ENCODE measurements around the gene NFATC2IP. TPM values are rescaled to one million over a fixed set of nuclear protein-coding genes. Genes with fewer than 3 reads are reported as not detected.
A peak's percentile ranks its signal among the peaks of the same experiment; 100 is the strongest.

Gene NFATC2IP
- total RNA-seq, 1 experiment from 2014 or later: 58.2 TPM

DNA sequence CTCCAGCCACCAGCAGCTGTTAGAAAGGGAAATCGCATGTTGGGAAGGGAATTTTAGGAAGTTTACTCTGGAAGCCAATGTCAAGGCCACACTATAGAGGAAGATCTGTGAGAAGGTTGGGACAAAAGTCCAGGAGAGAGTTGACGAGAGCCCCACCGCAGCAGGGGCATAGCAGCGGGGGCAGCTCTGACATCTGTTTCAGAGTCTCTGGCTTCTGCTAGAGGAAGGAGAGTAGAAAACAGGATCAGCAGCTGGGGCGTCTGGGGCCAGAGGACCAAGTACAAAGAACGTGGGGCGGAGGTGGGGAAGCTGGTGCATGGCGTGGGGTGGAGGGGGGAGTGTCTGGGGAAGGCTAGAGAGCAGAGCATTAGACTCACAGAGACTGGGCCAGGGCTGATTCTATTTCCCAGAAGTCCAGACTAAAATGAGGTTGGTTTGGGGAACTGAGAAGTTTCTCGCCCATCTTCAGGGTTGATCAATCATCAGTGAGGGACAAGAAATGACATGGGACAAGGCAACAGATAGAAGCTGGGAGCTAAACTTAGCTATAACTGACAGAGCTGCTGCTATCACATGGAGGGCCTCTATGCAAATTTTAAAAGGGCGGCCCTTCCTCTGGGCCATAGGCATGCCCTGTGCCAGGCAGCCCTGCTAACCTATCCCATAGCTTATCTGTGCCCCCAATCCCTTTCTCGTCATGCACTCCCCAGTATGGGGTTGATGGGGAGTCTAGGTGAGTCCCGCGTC is 26.9 kb upstream of the NFATC2IP start:
- Mint-ChIP-seq H3K4me1 (ENCODE audit: low read depth, unreplicated experiment) (peaks cover 14% of the 10 kb centered on the region), H3K4me3 (ENCODE audit: unreplicated experiment) (peak overlapping the region; percentile 95), H3K36me3 (ENCODE audit: insufficient read depth, unreplicated experiment) (peaks cover 29% of the 10 kb centered on the region), H3K9me3 (ENCODE audit: unreplicated experiment) (no peaks in the 10 kb centered on the region), H3K27ac (ENCODE audit: unreplicated experiment) (peak overlapping the region; percentile 94), H3K27me3 (ENCODE audit: insufficient read depth, unreplicated experiment) (no peaks in the 10 kb centered on the region)
- no peak for DNase-seq
- BruUV-seq (replicated peaks): TSS peak; percentile 54
- intact Hi-C loops (cut with micrococcal nuclease; ENCODE audit: unreplicated experiment): loop anchor here (1.0 kb wide), 1 partner anchor 26 kb away; the partner anchor contains the start of gene NFATC2IP
- peaks cover 11% of the 10 kb centered on the region for H3K4me1 ChIP-seq
- no peaks in the 10 kb centered on the region for H3K9me3 ChIP-seq
- POLR2A ChIA-PET: no interaction called here
- peak overlapping the region; percentile 41 for H3K4me3 ChIP-seq (ENCODE audit: low read depth, low read length)
- no peak for TF ChIP-seq CTCF (IDR thresholded peaks at IDR 0.05; ENCODE audit: insufficient read depth in 1 of 2, low read depth in 1 of 2, low read length in 1 of 2, severe bottlenecking in 1 of 2, unreplicated experiment in 1 of 2)
- H3K36me3 ChIP-seq (ENCODE audit: control insufficient read depth, insufficient read depth, low read length): no peaks in the 10 kb centered on the region; the same call in 1 of the 2 replicates
- H3K27me3 ChIP-seq (replicated peaks; ENCODE audit: control insufficient read depth, insufficient read depth, low read length): no peaks in the 10 kb centered on the region
- CTCF ChIA-PET: interaction anchor here (0.9 to 1.5 kb wide), 5 partner anchors 10 to 61 kb away, joined by 3 to 4 read pairs (median 3); partner anchors contain the start of gene SH2B1

GRCh38 chr16:28924399-28924761 is 26.4 kb upstream of the NFATC2IP start:
- H3K9me3 ChIP-seq: no peaks in the 10 kb centered on the region
- peak; percentile 17 to 40 for TF ChIP-seq CTCF (IDR thresholded peaks at IDR 0.05; ENCODE audit: insufficient read depth in 1 of 2, low read depth in 1 of 2, low read length in 1 of 2, severe bottlenecking in 1 of 2, unreplicated experiment in 1 of 2)
- H3K27me3 ChIP-seq (replicated peaks; ENCODE audit: control insufficient read depth, insufficient read depth, low read length): no peaks in the 10 kb centered on the region
- POLR2A ChIA-PET: no interaction called here
- Mint-ChIP-seq H3K4me1 (ENCODE audit: low read depth, unreplicated experiment) (peaks cover 14% of the 10 kb centered on the region), H3K4me3 (ENCODE audit: unreplicated experiment) (peak overlapping the region; percentile 95), H3K27ac (ENCODE audit: unreplicated experiment) (peak overlapping the region; percentile 94), H3K9me3 (ENCODE audit: unreplicated experiment) (no peaks in the 10 kb centered on the region), H3K27me3 (ENCODE audit: insufficient read depth, unreplicated experiment) (no peaks in the 10 kb centered on the region), H3K36me3 (ENCODE audit: insufficient read depth, unreplicated experiment) (peaks cover 28% of the 10 kb centered on the region)
- H3K4me3 ChIP-seq (ENCODE audit: low read depth, low read length): peak overlapping the region; percentile 41
- DNase-seq: no peak
- BruUV-seq (replicated peaks): no TSS peak
- peaks cover 11% of the 10 kb centered on the region for H3K4me1 ChIP-seq
- intact Hi-C loops (cut with micrococcal nuclease; ENCODE audit: unreplicated experiment): loop anchor here (1.0 kb wide), 1 partner anchor 26 kb away; the partner anchor contains the start of gene NFATC2IP
- CTCF ChIA-PET: interaction anchor here (0.9 to 1.5 kb wide), 5 partner anchors 10 to 61 kb away, joined by 3 to 4 read pairs (median 3); partner anchors contain the start of gene SH2B1
- no peaks in the 10 kb centered on the region; the same call in 1 of the 2 replicates for H3K36me3 ChIP-seq (ENCODE audit: control insufficient read depth, insufficient read depth, low read length)

GRCh38 chr16:28924762-28925385 is 25.9 kb upstream of the NFATC2IP start, which contains the start of gene RABEP2:
RABEP2 (minus strand) TSS chr16:28925238; CDS start chr16:28925163, 75 bp downstream.
- Histone ChIP-seq H3K27me3 (replicated peaks; ENCODE audit: control insufficient read depth, insufficient read depth, low read length) (no peaks in the 10 kb centered on the region), H3K36me3 (ENCODE audit: control insufficient read depth, insufficient read depth, low read length) (no peaks in the 10 kb centered on the region), H3K9me3 (no peaks in the 10 kb centered on the region), H3K4me3 (ENCODE audit: low read depth, low read length) (peak within 1 kb of the TSS; percentile 84), H3K4me1 (peaks cover 11% of the 10 kb centered on the region)
- DNase-seq: peak; percentile 99
- Mint-ChIP-seq H3K27ac (ENCODE audit: unreplicated experiment) (peak within 1 kb of the TSS; percentile 94), H3K4me1 (ENCODE audit: low read depth, unreplicated experiment) (peaks cover 14% of the 10 kb centered on the region), H3K36me3 (ENCODE audit: insufficient read depth, unreplicated experiment) (peaks cover 23% of the 10 kb centered on the region), H3K27me3 (ENCODE audit: insufficient read depth, unreplicated experiment) (no peaks in the 10 kb centered on the region), H3K4me3 (ENCODE audit: unreplicated experiment) (peak within 1 kb of the TSS; percentile 95), H3K9me3 (ENCODE audit: unreplicated experiment) (no peaks in the 10 kb centered on the region)
- TF ChIP-seq CTCF (IDR thresholded peaks at IDR 0.05; ENCODE audit: insufficient read depth in 1 of 2, low read depth in 1 of 2, low read length in 1 of 2, severe bottlenecking in 1 of 2, unreplicated experiment in 1 of 2): no peak
- intact Hi-C loops (cut with micrococcal nuclease; ENCODE audit: unreplicated experiment): loop anchor here (1.0 kb wide), 2 partner anchors 20 to 25 kb away; partner anchors contain the start of gene NFATC2IP
- no TSS peak for BruUV-seq (replicated peaks)
- ChIA-PET CTCF (interaction anchor here (1.5 kb wide), 1 partner anchor 19 kb away, joined by 3 read pairs; no protein-coding TSS in a partner anchor), POLR2A (interaction anchor here (1.1 kb wide), 1 partner anchor 19 kb away, joined by 4 read pairs; no protein-coding TSS in a partner anchor)
